PFSK-1 (cell line): ENCODE data around the gene FCRLA.

ENCODE experiments used
- POLR2AphosphoS5 ChIP-seq: IDR thresholded peaks from 2 replicates; pipeline ENCODE4 v1.6.1; 2012; ENCODE audit warnings: low read depth, mild to moderate bottlenecking, control low read depth, low read length, moderate library complexity
- REST ChIP-seq, 2 experiments: IDR thresholded peaks; 2 replicates each; pipeline versions ENCODE4 v1.6.1 to v1.8.0; 2011 to 2012; ENCODE audit warnings: low read depth in 2 of 2, low read length in 2 of 2, control low read depth in 1 of 2, inconsistent platforms in 1 of 2, mild to moderate bottlenecking in 1 of 2, moderate library complexity in 1 of 2; ENCODE audit not compliant: insufficient read depth in 1 of 2

DNA sequence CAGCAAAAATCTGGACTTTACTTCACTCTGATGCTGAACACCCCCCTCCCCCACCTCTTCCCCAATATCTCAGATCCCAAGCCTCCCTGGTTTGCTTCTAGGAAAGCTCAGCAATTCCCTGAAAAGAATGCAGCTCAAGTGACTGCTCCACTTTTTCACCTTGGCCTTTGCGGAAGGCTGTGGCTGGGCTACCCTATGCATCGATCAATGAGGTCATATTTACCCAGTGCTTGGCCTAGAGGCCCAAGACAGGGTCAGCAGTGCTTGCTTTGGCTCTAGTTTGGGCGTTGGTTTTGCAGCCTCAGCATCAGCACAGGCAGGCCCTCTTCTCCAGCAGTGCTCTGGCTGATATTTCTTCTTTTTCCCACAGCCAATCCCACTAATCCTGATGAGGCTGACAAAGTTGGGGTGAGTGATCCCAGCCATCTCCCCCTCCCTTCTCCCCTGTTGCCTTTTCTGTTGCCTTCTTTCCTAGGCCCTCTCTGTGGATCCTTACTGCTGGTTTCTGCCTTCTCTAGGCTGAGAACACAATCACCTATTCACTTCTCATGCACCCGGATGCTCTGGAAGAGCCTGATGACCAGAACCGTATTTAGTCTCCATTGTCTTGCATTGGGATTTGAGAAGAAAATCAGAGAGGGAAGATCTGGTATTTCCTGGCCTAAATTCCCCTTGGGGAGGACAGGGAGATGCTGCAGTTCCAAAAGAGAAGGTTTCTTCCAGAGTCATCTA, 29.9 kb upstream of the FCRLA start:
- TF ChIP-seq REST (IDR thresholded peaks at IDR 0.05; ENCODE audit: insufficient read depth in 1 of 2, low read depth in 2 of 2, low read length in 2 of 2): no peak
- no peak for TF ChIP-seq POLR2AphosphoS5
